HCT116 (cell line): ENCODE data around the gene SMG6. TPM values are rescaled to one million over a fixed set of nuclear protein-coding genes. Genes with fewer than 3 reads are reported as not detected.

Experiments used
- ATAC-seq: fragments of 200-7000 bp; cut with Tn5 transposase; 2 replicates; pipeline ENCODE4 v1.9.1; 2020; ENCODE audit warnings: mild to moderate bottlenecking, moderate library complexity
- BruUV-seq: library from RNA; stranded (reverse); fragments of 400-500 nt; replicated peaks from 2 replicates; lab custom pipeline; 2021; lab: Mats Ljungman, UMichigan
- CTCF ChIA-PET: fragments of 300-600 bp; sonication (Branson Sonifier 250); formaldehyde crosslinking; loops from one replicate; lab custom pipeline; 2021; ENCODE audit warnings: antibody characterized with exemption; lab: Charles Lee
- POLR2A ChIA-PET: fragments of 300-600, 350-600 bp; sonication (Branson Sonifier 250); formaldehyde crosslinking; loops from one replicate; lab custom pipeline; 2021; ENCODE audit warnings: antibody characterized with exemption; lab: Charles Lee
- RAD21 ChIA-PET, 2 experiments: fragments of 300-600 bp; sonication (Branson Sonifier 250); formaldehyde crosslinking; loops; one replicate each; lab custom pipeline; 2023; ENCODE audit warnings: low total read pairs in 2 of 2; ENCODE audit not compliant: uncharacterized antibody in 2 of 2, unreplicated experiment in 2 of 2, low non-redundant PET in 1 of 2; lab: Charles Lee
- DNase-seq: peaks from one replicate; pipeline ENCODE4 v3.0.0-alpha.2; 2010; ENCODE audit warnings: low read depth, low spot score
- H2AFZ ChIP-seq: fragments of 200-600 bp; shearing (Covaris generic), sonication (generic); 2 replicates; pipeline ENCODE4 v1.6.1; 2017; ENCODE audit warnings: low read depth, mixed run types, mixed read lengths, antibody characterized with exemption, low read length; ENCODE audit not compliant: poor library complexity, severe bottlenecking
- H3K27ac ChIP-seq: 2 replicates; pipeline ENCODE4 v1.5.1; 2012; ENCODE audit warnings: low read depth, low read length
- H3K27me3 ChIP-seq: fragments of 200-600 bp; sonication (generic); 2 replicates; pipeline ENCODE4 v1.6.1; 2016; ENCODE audit warnings: mixed run types, low read length, mixed read lengths; ENCODE audit not compliant: insufficient read depth
- H3K36me3 ChIP-seq, 2 experiments: fragments of 200-500 bp in 1 of 2; fragments of 200-600 bp in 1 of 2; sonication (Bioruptor generic) in 1 of 2; sonication (generic) in 1 of 2; 2 replicates each; pipeline versions ENCODE4 v1.5.1 to v1.6.1; 2014 to 2016; ENCODE audit warnings: low read length in 2 of 2, inconsistent platforms in 1 of 2, mixed read lengths in 1 of 2, mixed run types in 1 of 2; ENCODE audit not compliant: insufficient read depth in 2 of 2, control insufficient read depth in 1 of 2
- H3K4me1 ChIP-seq, 2 experiments: fragments of 200-600 bp in 1 of 2; sonication (generic) in 1 of 2; 2 replicates each; pipeline versions ENCODE4 v1.5.1 to v1.6.1; 2012 to 2017; ENCODE audit warnings: low read length in 2 of 2, inconsistent platforms in 1 of 2, mild to moderate bottlenecking in 1 of 2, mixed read lengths in 1 of 2, mixed run types in 1 of 2, moderate library complexity in 1 of 2; ENCODE audit not compliant: insufficient read depth in 2 of 2, control insufficient read depth in 1 of 2
- H3K4me2 ChIP-seq: fragments of 200-600 bp; sonication (generic); 2 replicates; pipeline ENCODE4 v1.6.1; 2017; ENCODE audit warnings: mixed run types, low read length, mixed read lengths
- H3K4me3 ChIP-seq, 2 experiments: fragments of 200-600 bp in 1 of 2; sonication (generic) in 1 of 2; replicated peaks in 1 of 2; 2 replicates each; pipeline ENCODE4 v1.5.1; 2011 to 2016; ENCODE audit warnings: low read length in 2 of 2, control low read depth in 1 of 2, low read depth in 1 of 2, mild to moderate bottlenecking in 1 of 2, mixed read lengths in 1 of 2, mixed run types in 1 of 2
- H3K79me2 ChIP-seq: fragments of 200-600 bp; sonication (generic); 2 replicates; pipeline ENCODE4 v1.6.1; 2017; ENCODE audit warnings: mild to moderate bottlenecking, mixed run types, low read length, moderate library complexity, mixed read lengths; ENCODE audit not compliant: insufficient read depth
- H3K9ac ChIP-seq: fragments of 200-600 bp; sonication (generic); 2 replicates; pipeline ENCODE4 v1.6.1; 2016; ENCODE audit warnings: low read length, mixed read lengths
- H3K9me2 ChIP-seq: fragments of 200-600 bp; sonication (generic), shearing (Covaris generic); 2 replicates; pipeline ENCODE4 v1.6.1; 2017; ENCODE audit warnings: mixed run types, mild to moderate bottlenecking, moderate library complexity; ENCODE audit not compliant: insufficient read depth
- H3K9me3 ChIP-seq, 2 experiments: fragments of 200-500 bp in 1 of 2; fragments of 200-600 bp in 1 of 2; sonication (Bioruptor generic) in 1 of 2; sonication (generic) in 1 of 2; 2 replicates each; pipeline ENCODE4 v1.6.1; 2014 to 2017; ENCODE audit warnings: low read length in 2 of 2, mixed read lengths in 2 of 2, inconsistent platforms in 1 of 2, low read depth in 1 of 2, mild to moderate bottlenecking in 1 of 2, mixed run types in 1 of 2, moderate library complexity in 1 of 2; ENCODE audit not compliant: control insufficient read depth in 1 of 2, insufficient read depth in 1 of 2
- H4K20me1 ChIP-seq: fragments of 200-600 bp; sonication (generic), shearing (Covaris generic); 2 replicates; pipeline ENCODE4 v1.6.1; 2017; ENCODE audit warnings: mixed run types, mild to moderate bottlenecking, moderate library complexity; ENCODE audit not compliant: insufficient read depth
- CEBPB ChIP-seq: IDR thresholded peaks from 2 replicates; pipeline ENCODE4 v1.6.1; 2012; ENCODE audit warnings: low read depth
- ELF1 ChIP-seq: IDR thresholded peaks from 2 replicates; pipeline ENCODE4 v1.6.1; 2012; ENCODE audit warnings: low read depth, borderline replicate concordance
- EZH2 ChIP-seq: fragments of 200-600 bp; sonication (generic); IDR thresholded peaks from 2 replicates; pipeline ENCODE4 v1.6.1; 2017; ENCODE audit warnings: antibody characterized with exemption, mixed run types
- FOSL1 ChIP-seq: IDR thresholded peaks from 2 replicates; pipeline ENCODE4 v1.6.1; 2012; ENCODE audit warnings: low read depth
- POLR2A ChIP-seq: IDR thresholded peaks from 2 replicates; pipeline ENCODE4 v1.7.0; 2011; ENCODE audit warnings: borderline replicate concordance; ENCODE audit not compliant: insufficient read depth, insufficient read length; ENCODE audit errors: extremely low read depth
- SP1 ChIP-seq: IDR thresholded peaks from 2 replicates; pipeline ENCODE4 v1.6.1; 2012; ENCODE audit warnings: low read depth
- ZFX ChIP-seq: fragments of 450-650 bp; IDR thresholded peaks from 2 replicates; pipeline ENCODE4 v1.6.1; 2017
- ZNF274 ChIP-seq: fragments of 200-500 bp; sonication (Bioruptor generic); IDR thresholded peaks from 2 replicates; pipeline ENCODE4 v1.6.1; 2014; ENCODE audit warnings: mild to moderate bottlenecking, low read depth, low read length, inconsistent platforms
- intact Hi-C: fragments of 100-400 bp; cut with micrococcal nuclease; formaldehyde crosslinking; loops from 2 replicates; pipeline ENCODE4 v1.10.0; 2022
- total RNA-seq: library from RNA; stranded (reverse); gene quantifications from one replicate; pipeline ENCODE4 v1.2.1, GENCODE V29; 2021; ENCODE audit not compliant: unreplicated experiment
- TF ChIP-seq, protein P1 (sequence below): IDR thresholded peaks from 2 replicates; pipeline ENCODE4 v1.6.1; 2012; ENCODE audit warnings: low read depth
- TF ChIP-seq, protein P2 (sequence below): IDR thresholded peaks from 2 replicates; pipeline ENCODE4 v1.6.1; 2011; ENCODE audit warnings: mild to moderate bottlenecking, low read length, moderate library complexity; ENCODE audit not compliant: insufficient replicate concordance; ENCODE audit errors: extremely low read depth

SMG6 gene
- total RNA-seq, 1 experiment from 2014 or later = 23.1 TPM

DNA sequence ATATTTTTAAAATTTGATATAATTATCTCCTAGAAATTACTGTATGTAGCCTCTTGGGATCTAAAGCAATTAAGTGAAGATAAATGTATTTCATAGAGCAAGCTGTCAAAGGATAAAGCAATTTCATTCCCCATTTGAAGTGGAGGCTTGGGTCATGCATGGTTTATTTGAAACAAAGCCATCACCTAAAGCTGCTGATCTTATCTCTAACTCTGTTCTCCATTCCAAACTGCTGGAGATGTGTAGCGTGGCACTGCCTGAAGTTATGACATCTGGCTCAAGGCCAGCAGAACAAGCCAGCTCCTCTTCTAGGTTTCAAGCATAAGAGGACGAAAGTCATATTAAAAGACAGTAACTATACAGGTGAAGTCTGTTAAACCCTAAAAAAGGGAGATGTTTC, 164.8 kb downstream of the SMG6 start:
- TF ChIP-seq ELF1 = no peak
- TF ChIP-seq ZNF274 = no peak
- TF ChIP-seq SP1 = no peak
- no peak for TF ChIP-seq ZFX
- no peak for TF ChIP-seq CEBPB
- TF ChIP-seq FOSL1 = no peak
- TF ChIP-seq POLR2A = no peak
- no peak for TF ChIP-seq EZH2
- TF ChIP-seq, protein P1, sequence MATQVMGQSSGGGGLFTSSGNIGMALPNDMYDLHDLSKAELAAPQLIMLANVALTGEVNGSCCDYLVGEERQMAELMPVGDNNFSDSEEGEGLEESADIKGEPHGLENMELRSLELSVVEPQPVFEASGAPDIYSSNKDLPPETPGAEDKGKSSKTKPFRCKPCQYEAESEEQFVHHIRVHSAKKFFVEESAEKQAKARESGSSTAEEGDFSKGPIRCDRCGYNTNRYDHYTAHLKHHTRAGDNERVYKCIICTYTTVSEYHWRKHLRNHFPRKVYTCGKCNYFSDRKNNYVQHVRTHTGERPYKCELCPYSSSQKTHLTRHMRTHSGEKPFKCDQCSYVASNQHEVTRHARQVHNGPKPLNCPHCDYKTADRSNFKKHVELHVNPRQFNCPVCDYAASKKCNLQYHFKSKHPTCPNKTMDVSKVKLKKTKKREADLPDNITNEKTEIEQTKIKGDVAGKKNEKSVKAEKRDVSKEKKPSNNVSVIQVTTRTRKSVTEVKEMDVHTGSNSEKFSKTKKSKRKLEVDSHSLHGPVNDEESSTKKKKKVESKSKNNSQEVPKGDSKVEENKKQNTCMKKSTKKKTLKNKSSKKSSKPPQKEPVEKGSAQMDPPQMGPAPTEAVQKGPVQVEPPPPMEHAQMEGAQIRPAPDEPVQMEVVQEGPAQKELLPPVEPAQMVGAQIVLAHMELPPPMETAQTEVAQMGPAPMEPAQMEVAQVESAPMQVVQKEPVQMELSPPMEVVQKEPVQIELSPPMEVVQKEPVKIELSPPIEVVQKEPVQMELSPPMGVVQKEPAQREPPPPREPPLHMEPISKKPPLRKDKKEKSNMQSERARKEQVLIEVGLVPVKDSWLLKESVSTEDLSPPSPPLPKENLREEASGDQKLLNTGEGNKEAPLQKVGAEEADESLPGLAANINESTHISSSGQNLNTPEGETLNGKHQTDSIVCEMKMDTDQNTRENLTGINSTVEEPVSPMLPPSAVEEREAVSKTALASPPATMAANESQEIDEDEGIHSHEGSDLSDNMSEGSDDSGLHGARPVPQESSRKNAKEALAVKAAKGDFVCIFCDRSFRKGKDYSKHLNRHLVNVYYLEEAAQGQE = no peak
- TF ChIP-seq, protein P2, sequence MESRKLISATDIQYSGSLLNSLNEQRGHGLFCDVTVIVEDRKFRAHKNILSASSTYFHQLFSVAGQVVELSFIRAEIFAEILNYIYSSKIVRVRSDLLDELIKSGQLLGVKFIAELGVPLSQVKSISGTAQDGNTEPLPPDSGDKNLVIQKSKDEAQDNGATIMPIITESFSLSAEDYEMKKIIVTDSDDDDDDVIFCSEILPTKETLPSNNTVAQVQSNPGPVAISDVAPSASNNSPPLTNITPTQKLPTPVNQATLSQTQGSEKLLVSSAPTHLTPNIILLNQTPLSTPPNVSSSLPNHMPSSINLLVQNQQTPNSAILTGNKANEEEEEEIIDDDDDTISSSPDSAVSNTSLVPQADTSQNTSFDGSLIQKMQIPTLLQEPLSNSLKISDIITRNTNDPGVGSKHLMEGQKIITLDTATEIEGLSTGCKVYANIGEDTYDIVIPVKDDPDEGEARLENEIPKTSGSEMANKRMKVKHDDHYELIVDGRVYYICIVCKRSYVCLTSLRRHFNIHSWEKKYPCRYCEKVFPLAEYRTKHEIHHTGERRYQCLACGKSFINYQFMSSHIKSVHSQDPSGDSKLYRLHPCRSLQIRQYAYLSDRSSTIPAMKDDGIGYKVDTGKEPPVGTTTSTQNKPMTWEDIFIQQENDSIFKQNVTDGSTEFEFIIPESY = no peak
- peaks cover 30 to 32% of the 10 kb centered on the region in 2 experiments for H3K4me1 ChIP-seq
- 0 out of 2 replicates have a peak, but pooled peaks cover 4% of the 10 kb centered on the region for H4K20me1 ChIP-seq
- ATAC-seq (no peak), DNase-seq (no peak)
- H2AFZ ChIP-seq = no peak overlapping the region
- H3K79me2 ChIP-seq = no peaks in the 10 kb centered on the region
- intact Hi-C loops = no loop called here
- CTCF ChIA-PET = interaction anchor here (1.0 kb wide), 1 partner anchor 106 kb away, joined by 4 read pairs; no protein-coding TSS in a partner anchor
- POLR2A ChIA-PET = no interaction called here
- no peaks in the 10 kb centered on the region for H3K36me3 ChIP-seq
- no peak overlapping the region for H3K9ac ChIP-seq
- no peak overlapping the region for H3K27ac ChIP-seq
- no peak overlapping the region for H3K4me3 ChIP-seq
- BruUV-seq = no TSS peak
- H3K4me2 ChIP-seq = no peak overlapping the region
- RAD21 ChIA-PET = no interaction called here
- no peaks in the 10 kb centered on the region for H3K27me3 ChIP-seq
- H3K9me3 ChIP-seq = no peaks in the 10 kb centered on the region
- no peaks in the 10 kb centered on the region for H3K9me2 ChIP-seq
